GM19240 (cell line): ENCODE results near the gene DIAPH2.

Experiments
- DNase-seq: peaks from one replicate; pipeline ENCODE4 v3.0.0; 2011; ENCODE audit warnings: low spot score; ENCODE audit not compliant: insufficient read length

Gene DIAPH2

GRCh38 chrX:97284531-97284930 is 599.9 kb downstream of the DIAPH2 start:
- no peak for DNase-seq

- DNase-seq = no peak
Observed at GRCh38 chrX:97290199-97290598, 605.6 kb downstream of the DIAPH2 start.

GRCh38 chrX:97294041-97294440 is 609.4 kb downstream of the DIAPH2 start:
- DNase-seq = no peak

GRCh38 chrX:97295954-97296353 is 611.3 kb downstream of the DIAPH2 start:
- DNase-seq = no peak

GRCh38 chrX:97306771-97307470 is 622.3 kb downstream of the DIAPH2 start:
- DNase-seq = no peak

GRCh38 chrX:97308171-97308570 is 623.5 kb downstream of the DIAPH2 start:
- no peak for DNase-seq

GRCh38 chrX:97309487-97310116 is 625.0 kb downstream of the DIAPH2 start:
- DNase-seq = no peak

GRCh38 chrX:97310373-97310772 is 625.7 kb downstream of the DIAPH2 start:
- DNase-seq = no peak

GRCh38 chrX:97311066-97311778 is 626.6 kb downstream of the DIAPH2 start:
- no peak for DNase-seq

- no peak for DNase-seq
Observed at GRCh38 chrX:97314345-97314744, 629.7 kb downstream of the DIAPH2 start.

- no peak for DNase-seq
Observed at GRCh38 chrX:97315939-97316338, 631.3 kb downstream of the DIAPH2 start.

GRCh38 chrX:97320305-97320704 is 635.7 kb downstream of the DIAPH2 start:
- DNase-seq = no peak

GRCh38 chrX:97322401-97322800 is 637.8 kb downstream of the DIAPH2 start:
- no peak for DNase-seq

GRCh38 chrX:97326456-97326855 is 641.8 kb downstream of the DIAPH2 start:
- no peak for DNase-seq

- no peak for DNase-seq
Observed at GRCh38 chrX:97328853-97329390, 644.3 kb downstream of the DIAPH2 start.

GRCh38 chrX:97330151-97330550 is 645.5 kb downstream of the DIAPH2 start:
- DNase-seq = no peak

GRCh38 chrX:97332963-97333362 is 648.3 kb downstream of the DIAPH2 start:
- DNase-seq = no peak

GRCh38 chrX:97334850-97335249 is 650.2 kb downstream of the DIAPH2 start:
- no peak for DNase-seq

- no peak for DNase-seq
Observed at GRCh38 chrX:97344724-97345123, 660.1 kb downstream of the DIAPH2 start.

GRCh38 chrX:97358941-97359340 is 674.3 kb downstream of the DIAPH2 start:
- DNase-seq = no peak

GRCh38 chrX:97363843-97364242 is 679.2 kb downstream of the DIAPH2 start:
- no peak for DNase-seq

GRCh38 chrX:97366237-97366636 is 681.6 kb downstream of the DIAPH2 start:
- no peak for DNase-seq
